ENCODE measurements around the gene FAM89B. TPM values are rescaled to one million over a fixed set of nuclear protein-coding genes. Genes with fewer than 3 reads are reported as not detected.

The FAM89B gene
- polyA plus RNA-seq, 1 experiment, result 28.8 TPM

- Histone ChIP-seq H3K9me3 (ENCODE audit: control insufficient read depth, insufficient read depth, low read length) (no peaks in the 10 kb centered on the region; the same call in 1 of the 2 replicates), H3K4me3 (ENCODE audit: low read depth, low read length) (no peak overlapping the region), H3K27me3 (ENCODE audit: control insufficient read depth, insufficient read depth, low read length) (no peaks in the 10 kb centered on the region), H3K27ac (ENCODE audit: low read depth, low read length) (no peak overlapping the region)
- TF ChIP-seq CTCF (IDR thresholded peaks at IDR 0.05; ENCODE audit: low read depth, low read length), result no peak
- CTCF ChIA-PET, result no interaction called here
- POLR2A ChIA-PET, result interaction anchor here (1.2 kb wide), 1 partner anchor 20 kb away, joined by 3 read pairs; the partner anchor contains the start of gene SIPA1
- DNase-seq (ENCODE audit: low read depth, low spot score), result no peak
Observed at GRCh38 chr11:65617990-65618751, 45.8 kb downstream of the FAM89B start.

- CTCF ChIA-PET, result no interaction called here
- H3K4me3 ChIP-seq (ENCODE audit: low read depth, low read length), result no peak overlapping the region
- no peaks in the 10 kb centered on the region; the same call in 1 of the 2 replicates for H3K9me3 ChIP-seq (ENCODE audit: control insufficient read depth, insufficient read depth, low read length)
- DNase-seq (ENCODE audit: low read depth, low spot score), result no peak
- H3K27ac ChIP-seq (ENCODE audit: low read depth, low read length), result no peak overlapping the region
- no peak for TF ChIP-seq CTCF (IDR thresholded peaks at IDR 0.05; ENCODE audit: low read depth, low read length)
- POLR2A ChIA-PET, result no interaction called here
- H3K27me3 ChIP-seq (ENCODE audit: control insufficient read depth, insufficient read depth, low read length), result no peaks in the 10 kb centered on the region
Observed at GRCh38 chr11:65618763-65619162, 46.4 kb downstream of the FAM89B start.

- H3K9me3 ChIP-seq (ENCODE audit: control insufficient read depth, insufficient read depth, low read length), result no peaks in the 10 kb centered on the region; the same call in 1 of the 2 replicates
- no peak for DNase-seq (ENCODE audit: low read depth, low spot score)
- ChIA-PET POLR2A (no interaction called here), CTCF (no interaction called here)
- TF ChIP-seq CTCF (IDR thresholded peaks at IDR 0.05; ENCODE audit: low read depth, low read length), result no peak
- no peaks in the 10 kb centered on the region for H3K27me3 ChIP-seq (ENCODE audit: control insufficient read depth, insufficient read depth, low read length)
- no peak overlapping the region for H3K4me3 ChIP-seq (ENCODE audit: low read depth, low read length)
- H3K27ac ChIP-seq (ENCODE audit: low read depth, low read length), result no peak overlapping the region
Observed at GRCh38 chr11:65619281-65619928, 47.1 kb downstream of the FAM89B start.

- CTCF ChIA-PET, result no interaction called here
- no peak for DNase-seq (ENCODE audit: low read depth, low spot score)
- H3K9me3 ChIP-seq (ENCODE audit: control insufficient read depth, insufficient read depth, low read length), result no peaks in the 10 kb centered on the region; the same call in 1 of the 2 replicates
- H3K27me3 ChIP-seq (ENCODE audit: control insufficient read depth, insufficient read depth, low read length), result no peaks in the 10 kb centered on the region
- no peak overlapping the region for H3K4me3 ChIP-seq (ENCODE audit: low read depth, low read length)
- H3K27ac ChIP-seq (ENCODE audit: low read depth, low read length), result no peak overlapping the region
- no peak for TF ChIP-seq CTCF (IDR thresholded peaks at IDR 0.05; ENCODE audit: low read depth, low read length)
- POLR2A ChIA-PET, result no interaction called here
Observed at GRCh38 chr11:65620666-65621065, 48.3 kb downstream of the FAM89B start.

GRCh38 chr11:65621460-65621859 lies 49.1 kb downstream of the FAM89B start:
- no peaks in the 10 kb centered on the region; the same call in 1 of the 2 replicates for H3K9me3 ChIP-seq (ENCODE audit: control insufficient read depth, insufficient read depth, low read length)
- TF ChIP-seq CTCF (IDR thresholded peaks at IDR 0.05; ENCODE audit: low read depth, low read length), result no peak
- DNase-seq (ENCODE audit: low read depth, low spot score), result no peak
- CTCF ChIA-PET, result no interaction called here
- H3K27ac ChIP-seq (ENCODE audit: low read depth, low read length), result no peak overlapping the region
- no peaks in the 10 kb centered on the region for H3K27me3 ChIP-seq (ENCODE audit: control insufficient read depth, insufficient read depth, low read length)
- POLR2A ChIA-PET, result interaction anchor here (0.8 kb wide), 1 partner anchor 250 kb away, joined by 7 read pairs; no protein-coding TSS in a partner anchor
- H3K4me3 ChIP-seq (ENCODE audit: low read depth, low read length), result no peak overlapping the region
